WTC11 (cell line): Measurements from ENCODE around the gene HID1. TPM values are rescaled to one million over a fixed set of nuclear protein-coding genes. Genes with fewer than 3 reads are reported as not detected.
A peak's percentile ranks its signal among the peaks of the same experiment; 100 is the strongest.

ENCODE experiments used
- ATAC-seq: fragments of 200-7000 bp; cut with Tn5 transposase; 2 replicates; pipeline ENCODE4 v1.10.0; 2021; ENCODE audit warnings: mild to moderate bottlenecking, moderate library complexity
- CTCF ChIA-PET: fragments of 300-600 bp; sonication (Branson Sonifier 250); formaldehyde crosslinking; loops from one replicate; lab custom pipeline; 2021; ENCODE audit warnings: antibody characterized with exemption; lab: Charles Lee
- POLR2A ChIA-PET: fragments of 350-600 bp; sonication (Branson Sonifier 250); formaldehyde crosslinking; loops from one replicate; lab custom pipeline; 2021; ENCODE audit warnings: antibody characterized with exemption; lab: Charles Lee
- DNase-seq: peaks from one replicate; pipeline ENCODE4 v3.0.0; 2021; ENCODE audit warnings: low spot score
- H3K27ac Mint-ChIP-seq: 2 replicates; pipeline ENCODE4 v1.8.0; 2021; ENCODE audit warnings: mixed read lengths
- H3K27me3 Mint-ChIP-seq: 2 replicates; pipeline ENCODE4 v1.8.0; 2021; ENCODE audit warnings: low read depth, mild to moderate bottlenecking, moderate library complexity, mixed read lengths
- H3K36me3 Mint-ChIP-seq: 2 replicates; pipeline ENCODE4 v1.8.0; 2021; ENCODE audit warnings: mixed read lengths
- H3K4me1 Mint-ChIP-seq: 2 replicates; pipeline ENCODE4 v1.8.0; 2022; ENCODE audit warnings: mixed read lengths
- H3K4me3 Mint-ChIP-seq: 2 replicates; pipeline ENCODE4 v1.8.0; 2021; ENCODE audit warnings: mild to moderate bottlenecking, moderate library complexity, mixed read lengths
- H3K9me3 Mint-ChIP-seq: 2 replicates; pipeline ENCODE4 v1.8.0; 2021; ENCODE audit warnings: mixed read lengths
- CBFB ChIP-seq: sonication (generic); formaldehyde crosslinking; IDR thresholded peaks from 2 replicates; pipeline ENCODE4 v1.8.1; 2022; ENCODE audit warnings: mild to moderate bottlenecking, low read depth, missing genetic modification reagents
- EMX1 ChIP-seq: fragments of 250-450 bp; sonication (Bioruptor Pico); IDR thresholded peaks from 2 replicates; pipeline ENCODE4 v1.8.0; 2021; ENCODE audit warnings: mild to moderate bottlenecking
- FOXP1 ChIP-seq: sonication (generic); formaldehyde crosslinking; IDR thresholded peaks from 2 replicates; pipeline ENCODE4 v1.8.0; 2022; ENCODE audit warnings: missing genetic modification reagents, mild to moderate bottlenecking, moderate library complexity, borderline replicate concordance
- GTF2I ChIP-seq: fragments of 250-450 bp; sonication (Bioruptor Pico); conservative IDR thresholded peaks from 2 replicates; pipeline ENCODE4 v1.4.0; 2021; ENCODE audit warnings: mild to moderate bottlenecking
- IRF2 ChIP-seq: sonication (generic); formaldehyde crosslinking; IDR thresholded peaks from 2 replicates; pipeline ENCODE4 v1.8.0; 2022; ENCODE audit warnings: low read depth, missing genetic modification reagents, borderline replicate concordance
- JUN ChIP-seq: sonication (generic); formaldehyde crosslinking; IDR thresholded peaks from 2 replicates; pipeline ENCODE4 v1.8.0; 2023; ENCODE audit warnings: mild to moderate bottlenecking, missing genetic modification reagents
- NR1H2 ChIP-seq: sonication (generic); formaldehyde crosslinking; IDR thresholded peaks from 2 replicates; pipeline ENCODE4 v1.9.0; 2021; ENCODE audit warnings: mild to moderate bottlenecking, moderate library complexity, missing genetic modification reagents
- ZBTB21 ChIP-seq: sonication (generic); formaldehyde crosslinking; IDR thresholded peaks from 2 replicates; pipeline ENCODE4 v1.8.1; 2023; ENCODE audit warnings: mild to moderate bottlenecking, missing genetic modification reagents, borderline replicate concordance
- ZNF317 ChIP-seq: sonication (generic); formaldehyde crosslinking; IDR thresholded peaks from 2 replicates; pipeline ENCODE4 v1.8.1; 2023; ENCODE audit warnings: low read depth, mild to moderate bottlenecking, moderate library complexity, missing genetic modification reagents, borderline replicate concordance
- ZNF423 ChIP-seq: fragments of 250-450 bp; sonication (Bioruptor Pico); IDR thresholded peaks from 2 replicates; pipeline ENCODE4 v2.1.2; 2022; ENCODE audit warnings: mild to moderate bottlenecking, moderate library complexity
- total RNA-seq: library from RNA; stranded (reverse); gene quantifications from 3 replicates; pipeline ENCODE4 v1.2.3, GENCODE V29; 2021
- TF ChIP-seq, protein P1 (sequence below): fragments of 250-450 bp; sonication (Bioruptor Pico); conservative IDR thresholded peaks from 2 replicates; pipeline ENCODE4 v1.9.0; 2021; ENCODE audit warnings: mild to moderate bottlenecking
- TF ChIP-seq, protein P2 (sequence below): sonication (generic); formaldehyde crosslinking; IDR thresholded peaks from 2 replicates; pipeline ENCODE4 v1.8.1; 2022; ENCODE audit warnings: missing genetic modification reagents, borderline replicate concordance

Gene HID1
- total RNA-seq, 1 experiment from 2014 or later, result 16.7 TPM

- POLR2A ChIA-PET, result interaction anchor here (0.6 kb wide), 1 partner anchor 24 kb away, joined by 3 read pairs; no protein-coding TSS in a partner anchor
- TF ChIP-seq, protein P1, sequence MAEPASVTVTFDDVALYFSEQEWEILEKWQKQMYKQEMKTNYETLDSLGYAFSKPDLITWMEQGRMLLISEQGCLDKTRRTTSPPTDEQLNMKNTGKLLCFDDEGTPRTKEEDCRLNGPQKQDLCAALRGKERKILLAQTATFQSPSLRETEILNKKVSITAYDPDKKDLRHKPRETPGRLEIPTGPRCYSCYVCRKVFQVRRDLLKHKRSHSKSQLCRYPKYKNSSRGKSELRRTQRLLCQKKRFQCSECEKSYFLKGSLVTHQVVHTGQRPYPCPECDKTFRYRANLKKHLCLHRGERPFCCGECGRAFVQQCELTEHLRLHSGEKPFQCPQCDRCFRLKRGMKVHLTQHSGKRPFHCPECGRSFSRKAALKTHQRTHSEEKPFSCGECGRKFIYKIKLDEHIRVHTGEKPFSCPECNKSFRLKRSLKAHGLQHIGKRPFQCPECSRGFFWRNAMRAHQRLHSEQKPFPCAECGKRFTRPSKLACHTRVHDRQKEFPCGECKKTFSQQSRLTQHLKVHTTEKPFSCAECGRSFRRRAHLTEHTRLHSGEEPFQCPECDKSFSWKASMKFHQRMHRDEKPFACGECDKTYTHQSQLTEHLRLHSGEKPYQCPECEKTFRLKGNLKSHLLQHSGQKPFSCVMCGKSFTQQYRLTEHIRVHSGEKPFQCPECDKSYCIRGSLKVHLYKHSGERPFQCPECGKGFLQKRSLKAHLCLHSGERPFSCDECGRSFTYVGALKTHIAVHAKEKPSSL (CRISPR knock-in tag), result no peak
- TF ChIP-seq JUN (CRISPR knock-in tag), result 0 out of 2 replicates have a peak, but pooled peaks have one; percentile 29
- Mint-ChIP-seq H3K4me3 (no peak overlapping the region), H3K4me1 (peaks cover 2% of the 10 kb centered on the region; the same call in 1 of the 2 replicates), H3K36me3 (no peaks in the 10 kb centered on the region), H3K9me3 (no peaks in the 10 kb centered on the region), H3K27me3 (peaks cover 77% of the 10 kb centered on the region), H3K27ac (no peak overlapping the region)
- no peak for ATAC-seq
- DNase-seq, result no peak
- CTCF ChIA-PET, result interaction anchor here (1.0 to 3.8 kb wide), 8 partner anchors 13 to 72 kb away, joined by 3 to 24 read pairs (median 8); partner anchors contain the start of gene OTOP2
These were observed 35.2 kb downstream of the HID1 start for GRCh38 chr17:74937064-74938051.

GRCh38 chr17:74936470-74936799 is 36.1 kb downstream of the HID1 start:
- no peaks in the 10 kb centered on the region for H3K9me3 Mint-ChIP-seq
- DNase-seq, result no peak
- CTCF ChIA-PET, result interaction anchor here (1.3 to 3.8 kb wide), 7 partner anchors 13 to 25 kb away, joined by 3 to 24 read pairs (median 12); partner anchors contain the start of gene OTOP2
- peak overlapping the region; percentile 39 for H3K4me3 Mint-ChIP-seq
- POLR2A ChIA-PET, result no interaction called here
- H3K27ac Mint-ChIP-seq, result no peak overlapping the region
- TF ChIP-seq EMX1 (CRISPR knock-in tag) (no peak), FOXP1 (CRISPR knock-in tag) (no peak), ZNF423 (CRISPR knock-in tag) (no peak), GTF2I (no peak), NR1H2 (no peak), ZNF317 (CRISPR knock-in tag) (no peak), CBFB (CRISPR knock-in tag) (no peak), ZBTB21 (CRISPR knock-in tag) (no peak)
- TF ChIP-seq, protein P2, sequence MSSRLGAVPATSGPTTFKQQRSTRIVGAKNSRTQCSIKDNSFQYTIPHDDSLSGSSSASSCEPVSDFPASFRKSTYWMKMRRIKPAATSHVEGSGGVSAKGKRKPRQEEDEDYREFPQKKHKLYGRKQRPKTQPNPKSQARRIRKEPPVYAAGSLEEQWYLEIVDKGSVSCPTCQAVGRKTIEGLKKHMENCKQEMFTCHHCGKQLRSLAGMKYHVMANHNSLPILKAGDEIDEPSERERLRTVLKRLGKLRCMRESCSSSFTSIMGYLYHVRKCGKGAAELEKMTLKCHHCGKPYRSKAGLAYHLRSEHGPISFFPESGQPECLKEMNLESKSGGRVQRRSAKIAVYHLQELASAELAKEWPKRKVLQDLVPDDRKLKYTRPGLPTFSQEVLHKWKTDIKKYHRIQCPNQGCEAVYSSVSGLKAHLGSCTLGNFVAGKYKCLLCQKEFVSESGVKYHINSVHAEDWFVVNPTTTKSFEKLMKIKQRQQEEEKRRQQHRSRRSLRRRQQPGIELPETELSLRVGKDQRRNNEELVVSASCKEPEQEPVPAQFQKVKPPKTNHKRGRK (CRISPR knock-in tag), result no peak
- TF ChIP-seq, protein P1 (CRISPR knock-in tag), result no peak
- TF ChIP-seq, all 79 proteins: peak for 0
- Mint-ChIP-seq H3K4me1 (peaks cover 2% of the 10 kb centered on the region; the same call in 1 of the 2 replicates), H3K27me3 (peaks cover 80% of the 10 kb centered on the region), H3K36me3 (no peaks in the 10 kb centered on the region)
- ATAC-seq, result no peak

DNA sequence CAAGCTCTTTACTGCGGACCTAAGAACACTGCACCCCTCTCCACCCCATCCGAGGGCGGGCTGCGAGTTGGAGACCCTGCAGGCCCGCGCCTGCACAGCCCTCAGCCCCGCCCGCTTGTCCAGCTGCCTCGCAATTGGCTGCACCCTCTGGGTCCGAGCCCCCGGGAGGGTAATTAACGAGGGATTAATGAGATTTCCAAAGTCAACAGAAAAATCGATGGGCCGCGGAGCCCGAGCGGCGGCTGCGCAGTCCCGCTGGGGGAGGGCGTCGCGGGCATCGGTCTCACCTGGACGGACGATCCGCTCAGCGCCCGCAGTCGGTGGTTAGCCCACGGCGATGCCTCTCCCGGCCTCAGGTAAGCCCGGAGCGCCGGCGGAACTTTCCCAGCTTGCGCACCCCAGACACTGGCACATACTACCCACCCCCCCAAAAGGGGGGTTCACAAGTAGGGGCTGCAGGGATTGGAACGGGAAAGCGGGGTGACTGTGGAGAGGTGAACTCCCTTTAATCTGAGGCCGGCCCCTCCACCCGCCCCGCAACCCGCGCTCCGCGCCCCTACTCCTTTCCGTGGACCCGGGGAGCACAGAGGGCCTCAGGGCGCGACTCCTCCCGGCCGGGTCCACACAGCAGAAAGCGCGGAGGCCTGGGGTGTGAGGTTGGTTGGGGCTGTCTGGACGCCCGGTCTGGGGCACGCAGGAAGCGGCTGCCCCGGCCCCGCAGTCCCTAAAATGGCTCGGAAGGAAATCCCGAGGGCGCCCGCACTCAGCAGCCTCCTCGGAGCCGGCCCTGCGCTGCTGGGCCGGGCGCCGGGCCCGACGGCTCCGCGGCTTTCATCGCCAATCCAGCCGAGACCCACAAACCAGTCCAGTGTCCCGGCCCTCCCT is 36.7 kb downstream of the HID1 start, which contains the start of gene OTOP3:
Gene OTOP3 (plus strand): TSS at position 314 of the 885 bp plus-strand sequence. CDS start 24 bp downstream, at position 338.
- no peaks in the 10 kb centered on the region for H3K36me3 Mint-ChIP-seq
- no peaks in the 10 kb centered on the region for H3K9me3 Mint-ChIP-seq
- CTCF ChIA-PET, result interaction anchor here (0.6 to 3.0 kb wide), 14 partner anchors 10 to 145 kb away, joined by 3 to 18 read pairs (median 4); partner anchors contain the start of genes FADS6, FDXR and OTOP2
- POLR2A ChIA-PET, result no interaction called here
- TF ChIP-seq IRF2 (CRISPR knock-in tag), result no peak
- TF ChIP-seq, all 79 proteins: peak for 0
- ATAC-seq, result peak; percentile 54
- Mint-ChIP-seq H3K4me1 (peaks cover 2% of the 10 kb centered on the region; the same call in 1 of the 2 replicates), H3K4me3 (peak within 1 kb of the TSS; percentile 67), H3K27me3 (peaks cover 85% of the 10 kb centered on the region), H3K27ac (no peak within 1 kb of the TSS)
- DNase-seq, result peak; percentile 43
